ENCODE data around the gene POLR3E.

DNA sequence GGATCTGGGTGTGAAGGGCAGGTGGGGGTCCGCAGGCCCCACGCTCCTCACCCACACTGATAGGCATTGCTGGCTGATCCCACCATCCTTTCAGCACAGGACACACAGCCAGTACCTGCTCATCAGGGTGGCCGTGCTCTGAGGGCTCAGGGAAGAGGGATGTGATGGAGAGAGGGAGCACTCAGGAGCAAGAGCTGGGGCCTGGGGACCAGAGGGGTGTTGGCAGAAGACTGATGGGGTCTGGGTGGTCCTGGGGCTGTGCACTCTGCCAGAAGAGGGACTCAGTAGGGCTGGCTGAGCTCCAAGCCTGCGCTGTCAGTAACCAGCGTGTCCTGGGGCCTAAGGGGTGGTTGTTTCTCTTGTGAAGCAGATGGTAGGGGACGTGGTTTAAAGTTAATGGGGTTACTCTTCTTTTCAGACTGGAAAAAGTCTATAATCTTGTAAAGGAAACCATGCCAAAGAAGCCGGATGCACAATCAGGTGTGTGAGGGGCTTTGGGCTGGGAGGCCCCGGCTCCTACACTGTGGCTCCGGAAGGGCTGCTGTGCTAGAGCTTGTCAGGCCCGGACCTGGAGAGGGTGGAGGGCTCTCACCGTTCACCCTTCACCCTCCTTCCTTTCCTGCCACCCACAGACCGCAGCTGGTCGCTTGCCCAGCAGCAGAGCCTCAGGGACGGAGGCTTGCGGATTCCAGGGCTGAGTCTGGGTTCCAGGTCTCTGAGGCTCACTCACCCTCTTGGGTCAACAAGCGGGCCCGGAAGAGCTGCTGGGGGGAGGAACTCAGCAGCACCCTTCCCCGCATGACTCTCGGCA, 27.8 kb downstream of the POLR3E start:
- TF ChIP-seq, protein P1, sequence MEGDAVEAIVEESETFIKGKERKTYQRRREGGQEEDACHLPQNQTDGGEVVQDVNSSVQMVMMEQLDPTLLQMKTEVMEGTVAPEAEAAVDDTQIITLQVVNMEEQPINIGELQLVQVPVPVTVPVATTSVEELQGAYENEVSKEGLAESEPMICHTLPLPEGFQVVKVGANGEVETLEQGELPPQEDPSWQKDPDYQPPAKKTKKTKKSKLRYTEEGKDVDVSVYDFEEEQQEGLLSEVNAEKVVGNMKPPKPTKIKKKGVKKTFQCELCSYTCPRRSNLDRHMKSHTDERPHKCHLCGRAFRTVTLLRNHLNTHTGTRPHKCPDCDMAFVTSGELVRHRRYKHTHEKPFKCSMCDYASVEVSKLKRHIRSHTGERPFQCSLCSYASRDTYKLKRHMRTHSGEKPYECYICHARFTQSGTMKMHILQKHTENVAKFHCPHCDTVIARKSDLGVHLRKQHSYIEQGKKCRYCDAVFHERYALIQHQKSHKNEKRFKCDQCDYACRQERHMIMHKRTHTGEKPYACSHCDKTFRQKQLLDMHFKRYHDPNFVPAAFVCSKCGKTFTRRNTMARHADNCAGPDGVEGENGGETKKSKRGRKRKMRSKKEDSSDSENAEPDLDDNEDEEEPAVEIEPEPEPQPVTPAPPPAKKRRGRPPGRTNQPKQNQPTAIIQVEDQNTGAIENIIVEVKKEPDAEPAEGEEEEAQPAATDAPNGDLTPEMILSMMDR (IDR thresholded peaks at IDR 0.05; ENCODE audit: poor library complexity) = no peak
- TF ChIP-seq EZH2phosphoT487 (IDR thresholded peaks at IDR 0.05; ENCODE audit: low read depth, severe bottlenecking, unreplicated experiment) = no peak
